HepG2 (cell line): ENCODE data around the gene ANKRD65. TPM values are rescaled to one million over a fixed set of nuclear protein-coding genes. Genes with fewer than 3 reads are reported as not detected.

Experiments used
- CERS6 ChIP-seq: sonication (generic); formaldehyde crosslinking; IDR thresholded peaks from 2 replicates; pipeline ENCODE4 v1.5.0; 2020; ENCODE audit warnings: missing genetic modification reagents
- DR1 ChIP-seq: sonication (generic); formaldehyde crosslinking; IDR thresholded peaks from 2 replicates; pipeline ENCODE4 v1.8.0; 2021; ENCODE audit warnings: mild to moderate bottlenecking, missing genetic modification reagents, inconsistent platforms
- JDP2 ChIP-seq: sonication (generic); formaldehyde crosslinking; IDR thresholded peaks from 2 replicates; pipeline ENCODE4 v1.8.1; 2022; ENCODE audit warnings: missing genetic modification reagents, borderline replicate concordance
- MEIS1 ChIP-seq: sonication (generic); formaldehyde crosslinking; IDR thresholded peaks from 2 replicates; pipeline ENCODE4 v1.9.0; 2021; ENCODE audit warnings: mild to moderate bottlenecking, missing genetic modification reagents, moderate library complexity, borderline replicate concordance
- MLXIP ChIP-seq: sonication (generic); formaldehyde crosslinking; IDR thresholded peaks from 2 replicates; pipeline ENCODE4 v1.9.0; 2021; ENCODE audit warnings: missing genetic modification reagents, borderline replicate concordance
- NFE2L2 ChIP-seq: fragments of 150-350 bp; IDR thresholded peaks from 2 replicates; pipeline ENCODE4 v1.6.1; 2014; ENCODE audit warnings: low read length
- PHB2 ChIP-seq: fragments of 450-650 bp; IDR thresholded peaks from 2 replicates; pipeline ENCODE4 v1.6.1; 2018; ENCODE audit not compliant: partially characterized antibody
- SSRP1 ChIP-seq: IDR thresholded peaks from 2 replicates; pipeline ENCODE4 v1.6.1; 2016; ENCODE audit warnings: control low read depth
- TGIF2 ChIP-seq: IDR thresholded peaks from 2 replicates; pipeline ENCODE4 v1.6.1; 2016; ENCODE audit warnings: control low read depth, missing compliant biosample characterization
- ZNF136 ChIP-seq: sonication (generic); formaldehyde crosslinking; IDR thresholded peaks from 2 replicates; pipeline ENCODE4 v1.8.1; 2022; ENCODE audit warnings: low read depth, mild to moderate bottlenecking, moderate library complexity, missing genetic modification reagents
- ZNF234 ChIP-seq: sonication (generic); formaldehyde crosslinking; conservative IDR thresholded peaks from 2 replicates; pipeline ENCODE4 v1.5.1; 2020; ENCODE audit warnings: mild to moderate bottlenecking, missing genetic modification reagents
- ZNF235 ChIP-seq: sonication (generic); formaldehyde crosslinking; IDR thresholded peaks from 2 replicates; pipeline ENCODE4 v1.8.1; 2023; ENCODE audit warnings: mild to moderate bottlenecking, missing genetic modification reagents, borderline replicate concordance
- ZNF296 ChIP-seq: sonication (generic); formaldehyde crosslinking; conservative IDR thresholded peaks from 2 replicates; pipeline ENCODE4 v1.5.0; 2020; ENCODE audit warnings: mild to moderate bottlenecking, missing genetic modification reagents
- ZNF709 ChIP-seq: sonication (generic); formaldehyde crosslinking; IDR thresholded peaks from 2 replicates; pipeline ENCODE4 v1.5.0; 2020; ENCODE audit warnings: mild to moderate bottlenecking, missing genetic modification reagents
- ZNF792 ChIP-seq: IDR thresholded peaks from 2 replicates; pipeline ENCODE4 v1.6.1; 2016
- polyA plus RNA-seq, 8 experiments: library from polyadenylated mRNA; depleted of rRNA in 3 of 8; stranded (reverse) in 7 of 8; unstranded in 1 of 8; fragments of >200 nt; fragmentation: Illumina TruSeq in 4 of 8; extraction: Trizol in 4 of 8; gene quantifications; 2 replicates each; pipeline versions ENCODE4 v1.2.1 to v1.2.3, GENCODE V29; 2011 to 2016; ENCODE audit warnings: low read depth in 4 of 8, missing spikeins in 1 of 8, mixed read lengths in 1 of 8; ENCODE audit not compliant: insufficient read depth in 1 of 8
- total RNA-seq, 5 experiments: library from RNA; depleted of rRNA; stranded (reverse); fragments of >200 nt; fragmentation: Illumina TruSeq; extraction: Trizol; gene quantifications; 2 replicates each; pipeline ENCODE4 v1.2.3, GENCODE V29; 2016; ENCODE audit warnings: low read depth in 1 of 5

ANKRD65 gene
- total and polyA plus RNA-seq, 2 of the 13 experiments (the other 11 are each of a cell fraction or from before 2014, with no cell fraction given), result 12.1 to 30.1 TPM

GRCh38 chr1:1461721-1462317, 40.7 kb upstream of the ANKRD65 start (continued):
- no peak for TF ChIP-seq ZNF296 (CRISPR knock-in tag)
- TF ChIP-seq ZNF136 (CRISPR knock-in tag), result no peak
- no peak for TF ChIP-seq NFE2L2
- no peak for TF ChIP-seq ZNF234 (CRISPR knock-in tag)
- no peak for TF ChIP-seq CERS6
- TF ChIP-seq DR1, result no peak
- TF ChIP-seq ZNF792 (CRISPR knock-in tag), result 0 out of 2 replicates have a peak, but pooled peaks have one; percentile 31
- TF ChIP-seq TGIF2 (CRISPR knock-in tag), result no peak
- TF ChIP-seq ZNF235 (CRISPR knock-in tag), result no peak
- TF ChIP-seq MLXIP (CRISPR knock-in tag), result no peak
- TF ChIP-seq SSRP1 (CRISPR knock-in tag), result no peak
- TF ChIP-seq JDP2 (CRISPR knock-in tag), result no peak
- TF ChIP-seq PHB2, result no peak
- TF ChIP-seq ZNF709, result no peak
- peak; percentile 2; the same call in 1 of the 2 replicates for TF ChIP-seq MEIS1 (CRISPR knock-in tag)
